Activated B cell treated with CpG ODN at 0.5 μM for 24 hours (primary cell): ENCODE measurements around the gene MREG. TPM values are rescaled to one million over a fixed set of nuclear protein-coding genes. Genes with fewer than 3 reads are reported as not detected.

ENCODE experiments used
- ATAC-seq: fragments of 200-7000 bp; cut with Tn5 transposase; one replicate; pipeline ENCODE4 v1.10.0; 2021; ENCODE audit warnings: low read depth, mild to moderate bottlenecking, moderate library complexity
- CTCF ChIA-PET: fragments of 350-600 bp; sonication (Branson Sonifier 250); formaldehyde crosslinking; loops from one replicate; lab custom pipeline; 2021; ENCODE audit warnings: antibody characterized with exemption; lab: Charles Lee
- POLR2A ChIA-PET: fragments of 350-600 bp; sonication (Branson Sonifier 250); formaldehyde crosslinking; loops from one replicate; lab custom pipeline; 2021; ENCODE audit warnings: antibody characterized with exemption; lab: Charles Lee
- DNase-seq: peaks from one replicate; pipeline ENCODE4 v3.0.0; 2022
- H3K27ac Mint-ChIP-seq: one replicate; pipeline ENCODE4 v1.8.0; 2020; ENCODE audit warnings: mixed read lengths
- H3K27me3 Mint-ChIP-seq: one replicate; pipeline ENCODE4 v1.8.0; 2021; ENCODE audit warnings: mixed read lengths
- H3K36me3 Mint-ChIP-seq: one replicate; pipeline ENCODE4 v1.8.0; 2021; ENCODE audit warnings: low read depth, mixed read lengths
- H3K4me1 Mint-ChIP-seq: one replicate; pipeline ENCODE4 v1.8.0; 2021; ENCODE audit warnings: mixed read lengths
- H3K4me3 Mint-ChIP-seq: one replicate; pipeline ENCODE4 v1.8.0; 2020; ENCODE audit warnings: mild to moderate bottlenecking, mixed read lengths
- H3K9me3 Mint-ChIP-seq: one replicate; pipeline ENCODE4 v1.8.0; 2020; ENCODE audit warnings: mixed read lengths
- CTCF ChIP-seq: fragments of 200-600 bp; IDR thresholded peaks from one replicate; pipeline ENCODE4 v1.8.0; 2022; ENCODE audit warnings: antibody characterized with exemption, mild to moderate bottlenecking
- intact Hi-C: fragments of 100-400 bp; cut with micrococcal nuclease; formaldehyde crosslinking; loops from one replicate; pipeline ENCODE4 v1.15.1; 2024
- total RNA-seq: library from RNA; stranded (reverse); gene quantifications from 2 replicates; pipeline ENCODE4 v1.2.3, GENCODE V29; 2022

Gene MREG
- total RNA-seq, 1 donor from 2014 or later = 16.6 TPM

- ChIA-PET CTCF (no interaction called here), POLR2A (no interaction called here)
- H3K4me3 Mint-ChIP-seq = no peak overlapping the region
- TF ChIP-seq CTCF = no peak
- intact Hi-C loops = no loop called here
- DNase-seq = no peak
- H3K27ac Mint-ChIP-seq = no peak overlapping the region
- H3K27me3 Mint-ChIP-seq = no peaks in the 10 kb centered on the region
- peaks cover 7% of the 10 kb centered on the region for H3K9me3 Mint-ChIP-seq
- H3K4me1 Mint-ChIP-seq = peaks cover 7% of the 10 kb centered on the region
- no peak for ATAC-seq
- peaks cover 30% of the 10 kb centered on the region for H3K36me3 Mint-ChIP-seq
Measured at GRCh38 chr2:215982465-215982875, 30.9 kb downstream of the MREG start.

- intact Hi-C loops = no loop called here
- ChIA-PET CTCF (no interaction called here), POLR2A (no interaction called here)
- H3K4me1 Mint-ChIP-seq = peaks cover 7% of the 10 kb centered on the region
- no peak overlapping the region for H3K27ac Mint-ChIP-seq
- DNase-seq (no peak), ATAC-seq (no peak)
- no peak for TF ChIP-seq CTCF
- H3K4me3 Mint-ChIP-seq = no peak overlapping the region
- H3K9me3 Mint-ChIP-seq = peaks cover 4% of the 10 kb centered on the region
- H3K36me3 Mint-ChIP-seq = peaks cover 21% of the 10 kb centered on the region
- H3K27me3 Mint-ChIP-seq = no peaks in the 10 kb centered on the region
Measured at GRCh38 chr2:215981115-215981514, 32.2 kb downstream of the MREG start.

- ATAC-seq (no peak), DNase-seq (no peak)
- ChIA-PET POLR2A (no interaction called here), CTCF (no interaction called here)
- no peak overlapping the region for H3K4me3 Mint-ChIP-seq
- peaks cover 4% of the 10 kb centered on the region for H3K9me3 Mint-ChIP-seq
- peaks cover 7% of the 10 kb centered on the region for H3K4me1 Mint-ChIP-seq
- no peak overlapping the region for H3K27ac Mint-ChIP-seq
- no peaks in the 10 kb centered on the region for H3K27me3 Mint-ChIP-seq
- intact Hi-C loops = no loop called here
- no peak for TF ChIP-seq CTCF
- peaks cover 15% of the 10 kb centered on the region for H3K36me3 Mint-ChIP-seq
Measured at GRCh38 chr2:215979620-215980019, 33.7 kb downstream of the MREG start.

GRCh38 chr2:215974700-215975429 is 38.5 kb downstream of the MREG start:
- ChIA-PET CTCF (no interaction called here), POLR2A (no interaction called here)
- no peaks in the 10 kb centered on the region for H3K4me1 Mint-ChIP-seq
- intact Hi-C loops = no loop called here
- no peak for TF ChIP-seq CTCF
- H3K27me3 Mint-ChIP-seq = no peaks in the 10 kb centered on the region
- ATAC-seq = no peak
- no peak overlapping the region for H3K4me3 Mint-ChIP-seq
- H3K36me3 Mint-ChIP-seq = peaks cover 16% of the 10 kb centered on the region
- H3K27ac Mint-ChIP-seq = no peak overlapping the region
- peaks cover 3% of the 10 kb centered on the region for H3K9me3 Mint-ChIP-seq
- no peak for DNase-seq

GRCh38 chr2:215973954-215974699 is 39.2 kb downstream of the MREG start:
- TF ChIP-seq CTCF = no peak
- Mint-ChIP-seq H3K27me3 (no peaks in the 10 kb centered on the region), H3K4me3 (no peak overlapping the region), H3K9me3 (peaks cover 3% of the 10 kb centered on the region), H3K27ac (no peak overlapping the region), H3K4me1 (peaks cover 4% of the 10 kb centered on the region), H3K36me3 (peaks cover 16% of the 10 kb centered on the region)
- no peak for DNase-seq
- ChIA-PET POLR2A (no interaction called here), CTCF (no interaction called here)
- intact Hi-C loops = no loop called here
- no peak for ATAC-seq
